ENCODE results near the gene TAMALIN.

- TF ChIP-seq, protein P1, sequence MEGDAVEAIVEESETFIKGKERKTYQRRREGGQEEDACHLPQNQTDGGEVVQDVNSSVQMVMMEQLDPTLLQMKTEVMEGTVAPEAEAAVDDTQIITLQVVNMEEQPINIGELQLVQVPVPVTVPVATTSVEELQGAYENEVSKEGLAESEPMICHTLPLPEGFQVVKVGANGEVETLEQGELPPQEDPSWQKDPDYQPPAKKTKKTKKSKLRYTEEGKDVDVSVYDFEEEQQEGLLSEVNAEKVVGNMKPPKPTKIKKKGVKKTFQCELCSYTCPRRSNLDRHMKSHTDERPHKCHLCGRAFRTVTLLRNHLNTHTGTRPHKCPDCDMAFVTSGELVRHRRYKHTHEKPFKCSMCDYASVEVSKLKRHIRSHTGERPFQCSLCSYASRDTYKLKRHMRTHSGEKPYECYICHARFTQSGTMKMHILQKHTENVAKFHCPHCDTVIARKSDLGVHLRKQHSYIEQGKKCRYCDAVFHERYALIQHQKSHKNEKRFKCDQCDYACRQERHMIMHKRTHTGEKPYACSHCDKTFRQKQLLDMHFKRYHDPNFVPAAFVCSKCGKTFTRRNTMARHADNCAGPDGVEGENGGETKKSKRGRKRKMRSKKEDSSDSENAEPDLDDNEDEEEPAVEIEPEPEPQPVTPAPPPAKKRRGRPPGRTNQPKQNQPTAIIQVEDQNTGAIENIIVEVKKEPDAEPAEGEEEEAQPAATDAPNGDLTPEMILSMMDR (IDR thresholded peaks at IDR 0.05): no peak
- TF ChIP-seq POLR2A (IDR thresholded peaks at IDR 0.05): no peak
- no peak for TF ChIP-seq EP300 (IDR thresholded peaks at IDR 0.05)
- TF ChIP-seq POLR2AphosphoS5 (IDR thresholded peaks at IDR 0.05): no peak
Measured at GRCh38 chr12:51994539-51994820, 12.3 kb upstream of the TAMALIN start.

Measured in stomach (tissue), 4 donors.